ENCODE results near the gene SEMA6B.

SEMA6B gene

GRCh38 chr19:4557144-4557970, 2.1 kb downstream of the SEMA6B start:
- H3K27ac ChIP-seq (ENCODE audit: insufficient read depth, low read length, poor library complexity, severe bottlenecking), result no peak overlapping the region
- H3K27me3 ChIP-seq (replicated peaks; ENCODE audit: control insufficient read depth, insufficient read depth, low read length, poor library complexity, severe bottlenecking), result no peaks in the 10 kb centered on the region
- H3K4me1 ChIP-seq (ENCODE audit: control insufficient read depth, insufficient read depth, low read length, poor library complexity, severe bottlenecking), result peaks cover 3% of the 10 kb centered on the region
- no peak for DNase-seq
- H3K4me3 ChIP-seq (ENCODE audit: insufficient read depth, low read depth, low read length, poor library complexity, severe bottlenecking), result no peak overlapping the region
- no peaks in the 10 kb centered on the region for H3K9me3 ChIP-seq (ENCODE audit: control insufficient read depth, low read length)
- no peaks in the 10 kb centered on the region for H3K36me3 ChIP-seq (ENCODE audit: control insufficient read depth, insufficient read depth, low read length)

DNA sequence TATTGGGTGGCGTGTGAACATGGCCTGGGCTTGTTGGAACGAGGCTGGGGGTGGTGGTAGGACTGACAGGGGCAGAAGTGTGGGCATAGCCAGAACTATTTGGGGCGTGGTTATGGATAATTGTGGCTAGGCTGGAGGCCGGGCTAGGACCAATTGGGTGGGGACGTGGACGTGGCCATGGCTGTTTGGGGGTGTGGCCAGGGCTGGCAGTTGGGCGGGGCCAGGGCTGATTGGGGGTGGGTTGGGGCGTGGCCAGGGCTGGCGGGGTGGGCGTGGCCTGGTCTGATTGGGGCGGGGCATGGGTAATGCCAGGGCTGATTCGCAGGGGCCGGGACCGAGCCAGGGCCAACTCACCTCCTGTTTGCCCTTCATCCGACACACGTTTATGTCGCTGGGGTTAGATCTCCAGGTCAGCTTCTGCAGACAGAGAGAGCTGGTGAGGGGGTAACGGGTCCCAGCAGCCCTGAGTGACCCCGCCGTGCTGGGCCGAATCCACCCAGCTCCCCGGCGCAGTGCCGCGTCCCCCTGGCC, 2.8 kb downstream of the SEMA6B start:
- no peak overlapping the region for H3K4me3 ChIP-seq (ENCODE audit: insufficient read depth, low read depth, low read length, poor library complexity, severe bottlenecking)
- peaks cover 3% of the 10 kb centered on the region for H3K4me1 ChIP-seq (ENCODE audit: control insufficient read depth, insufficient read depth, low read length, poor library complexity, severe bottlenecking)
- no peaks in the 10 kb centered on the region for H3K36me3 ChIP-seq (ENCODE audit: control insufficient read depth, insufficient read depth, low read length)
- no peaks in the 10 kb centered on the region for H3K27me3 ChIP-seq (replicated peaks; ENCODE audit: control insufficient read depth, insufficient read depth, low read length, poor library complexity, severe bottlenecking)
- no peak overlapping the region for H3K27ac ChIP-seq (ENCODE audit: insufficient read depth, low read length, poor library complexity, severe bottlenecking)
- no peaks in the 10 kb centered on the region for H3K9me3 ChIP-seq (ENCODE audit: control insufficient read depth, low read length)
- no peak for DNase-seq

GRCh38 chr19:4555657-4556561, 3.6 kb downstream of the SEMA6B start:
- DNase-seq, result no peak
- Histone ChIP-seq H3K36me3 (ENCODE audit: control insufficient read depth, insufficient read depth, low read length) (no peaks in the 10 kb centered on the region), H3K9me3 (ENCODE audit: control insufficient read depth, low read length) (no peaks in the 10 kb centered on the region), H3K4me1 (ENCODE audit: control insufficient read depth, insufficient read depth, low read length, poor library complexity, severe bottlenecking) (peaks cover 3% of the 10 kb centered on the region), H3K27me3 (replicated peaks; ENCODE audit: control insufficient read depth, insufficient read depth, low read length, poor library complexity, severe bottlenecking) (no peaks in the 10 kb centered on the region), H3K4me3 (ENCODE audit: insufficient read depth, low read depth, low read length, poor library complexity, severe bottlenecking) (no peak overlapping the region), H3K27ac (ENCODE audit: insufficient read depth, low read length, poor library complexity, severe bottlenecking) (no peak overlapping the region)

DNA sequence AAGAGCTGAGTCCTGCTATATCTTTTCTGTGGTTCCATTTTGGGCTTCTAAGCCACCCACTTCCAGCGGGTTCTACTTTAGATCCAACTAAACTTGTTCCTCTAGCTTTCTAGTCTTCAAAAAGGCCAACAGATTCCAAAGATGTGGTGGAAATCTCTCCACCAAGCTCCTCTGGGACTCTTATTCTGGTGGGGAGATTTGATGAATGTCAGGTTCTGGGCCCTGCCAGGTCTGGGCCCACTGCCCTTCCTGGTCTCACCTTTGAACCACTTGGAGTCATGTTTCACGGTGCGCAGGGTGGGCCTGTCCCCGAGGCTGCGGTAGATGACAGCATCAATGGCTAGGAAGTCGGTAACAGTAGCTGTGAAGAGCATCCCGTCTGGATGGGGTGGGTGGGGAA, 4.8 kb downstream of the SEMA6B start:
- peaks cover 3% of the 10 kb centered on the region for H3K4me1 ChIP-seq (ENCODE audit: control insufficient read depth, insufficient read depth, low read length, poor library complexity, severe bottlenecking)
- no peaks in the 10 kb centered on the region for H3K36me3 ChIP-seq (ENCODE audit: control insufficient read depth, insufficient read depth, low read length)
- no peak overlapping the region for H3K4me3 ChIP-seq (ENCODE audit: insufficient read depth, low read depth, low read length, poor library complexity, severe bottlenecking)
- H3K27me3 ChIP-seq (replicated peaks; ENCODE audit: control insufficient read depth, insufficient read depth, low read length, poor library complexity, severe bottlenecking), result no peaks in the 10 kb centered on the region
- no peak overlapping the region for H3K27ac ChIP-seq (ENCODE audit: insufficient read depth, low read length, poor library complexity, severe bottlenecking)
- DNase-seq, result no peak
- no peaks in the 10 kb centered on the region for H3K9me3 ChIP-seq (ENCODE audit: control insufficient read depth, low read length)

DNA sequence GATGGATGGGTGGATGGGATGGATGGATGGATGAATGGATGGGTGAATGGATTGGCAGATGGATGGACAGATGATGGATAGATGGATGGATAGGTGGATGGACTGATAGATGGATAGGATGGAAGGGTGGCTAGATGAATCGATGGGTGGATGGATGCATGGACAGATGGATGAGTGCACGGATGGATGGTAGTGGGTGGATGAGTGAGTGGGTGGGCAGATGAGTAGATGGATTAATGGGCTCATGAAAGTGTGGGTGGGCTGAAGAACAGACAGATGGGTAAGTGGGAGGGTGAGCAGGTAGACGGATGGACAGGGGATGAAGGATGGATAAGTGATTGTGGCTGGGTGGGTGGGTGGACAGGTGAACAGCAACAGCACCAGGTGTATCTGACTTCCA, 5.7 kb downstream of the SEMA6B start:
- Histone ChIP-seq H3K27ac (ENCODE audit: insufficient read depth, low read length, poor library complexity, severe bottlenecking) (no peak overlapping the region), H3K4me1 (ENCODE audit: control insufficient read depth, insufficient read depth, low read length, poor library complexity, severe bottlenecking) (peaks cover 3% of the 10 kb centered on the region), H3K9me3 (ENCODE audit: control insufficient read depth, low read length) (no peaks in the 10 kb centered on the region), H3K4me3 (ENCODE audit: insufficient read depth, low read depth, low read length, poor library complexity, severe bottlenecking) (no peak overlapping the region), H3K36me3 (ENCODE audit: control insufficient read depth, insufficient read depth, low read length) (no peaks in the 10 kb centered on the region), H3K27me3 (replicated peaks; ENCODE audit: control insufficient read depth, insufficient read depth, low read length, poor library complexity, severe bottlenecking) (no peaks in the 10 kb centered on the region)
- no peak for DNase-seq

DNA sequence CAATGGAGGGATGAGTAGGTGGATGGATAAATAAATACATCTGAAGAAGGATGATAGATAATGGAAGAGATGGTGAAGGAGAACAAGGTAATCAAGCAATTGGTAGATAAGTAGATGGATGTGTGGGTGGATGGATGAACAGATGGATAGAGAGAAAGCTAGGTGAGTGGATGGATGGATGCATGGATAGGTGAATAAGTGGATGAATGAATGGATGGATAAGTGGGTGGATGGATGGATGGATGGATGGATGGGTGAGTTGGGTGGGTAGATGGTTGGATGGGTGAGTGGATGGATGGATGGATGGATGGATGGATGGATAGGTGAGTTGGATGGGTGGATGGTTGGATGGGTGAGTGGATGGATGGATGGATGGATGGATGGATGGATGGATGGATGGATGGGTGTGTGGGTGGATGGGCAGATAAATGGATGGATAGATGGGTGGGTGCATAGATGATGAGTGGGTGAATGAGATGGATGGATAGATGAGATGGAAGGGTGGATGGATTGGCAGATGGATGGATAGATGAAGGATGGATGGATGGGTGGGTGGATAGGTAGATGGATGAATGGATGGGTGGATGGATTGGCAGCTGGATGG, 6.3 kb downstream of the SEMA6B start:
- H3K4me3 ChIP-seq (ENCODE audit: insufficient read depth, low read depth, low read length, poor library complexity, severe bottlenecking), result no peak overlapping the region
- no peak overlapping the region for H3K27ac ChIP-seq (ENCODE audit: insufficient read depth, low read length, poor library complexity, severe bottlenecking)
- H3K4me1 ChIP-seq (ENCODE audit: control insufficient read depth, insufficient read depth, low read length, poor library complexity, severe bottlenecking), result peaks cover 2% of the 10 kb centered on the region
- H3K9me3 ChIP-seq (ENCODE audit: control insufficient read depth, low read length), result no peaks in the 10 kb centered on the region
- H3K27me3 ChIP-seq (replicated peaks; ENCODE audit: control insufficient read depth, insufficient read depth, low read length, poor library complexity, severe bottlenecking), result no peaks in the 10 kb centered on the region
- no peaks in the 10 kb centered on the region for H3K36me3 ChIP-seq (ENCODE audit: control insufficient read depth, insufficient read depth, low read length)
- no peak for DNase-seq

DNA sequence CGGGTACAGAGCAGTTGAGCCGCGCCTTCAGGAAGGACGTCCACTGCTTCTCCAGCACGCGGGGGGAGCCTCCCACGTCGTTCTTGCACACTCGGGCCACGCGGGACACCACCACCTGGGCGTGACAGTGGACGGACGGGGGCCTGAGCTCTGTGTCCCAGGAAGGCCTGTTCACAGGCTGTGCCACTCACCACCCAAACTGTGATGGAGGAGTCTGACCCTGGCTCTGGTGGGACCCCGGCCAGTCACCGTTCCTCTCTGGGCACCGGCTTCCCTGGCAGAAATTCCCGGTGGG, 7.0 kb downstream of the SEMA6B start:
- Histone ChIP-seq H3K36me3 (ENCODE audit: control insufficient read depth, insufficient read depth, low read length) (no peaks in the 10 kb centered on the region), H3K4me1 (ENCODE audit: control insufficient read depth, insufficient read depth, low read length, poor library complexity, severe bottlenecking) (no peaks in the 10 kb centered on the region), H3K27me3 (replicated peaks; ENCODE audit: control insufficient read depth, insufficient read depth, low read length, poor library complexity, severe bottlenecking) (no peaks in the 10 kb centered on the region), H3K9me3 (ENCODE audit: control insufficient read depth, low read length) (no peaks in the 10 kb centered on the region), H3K27ac (ENCODE audit: insufficient read depth, low read length, poor library complexity, severe bottlenecking) (no peak overlapping the region), H3K4me3 (ENCODE audit: insufficient read depth, low read depth, low read length, poor library complexity, severe bottlenecking) (no peak overlapping the region)
- DNase-seq, result no peak

GRCh38 chr19:4550479-4551050, 8.9 kb downstream of the SEMA6B start:
- no peaks in the 10 kb centered on the region for H3K36me3 ChIP-seq (ENCODE audit: control insufficient read depth, insufficient read depth, low read length)

DNA sequence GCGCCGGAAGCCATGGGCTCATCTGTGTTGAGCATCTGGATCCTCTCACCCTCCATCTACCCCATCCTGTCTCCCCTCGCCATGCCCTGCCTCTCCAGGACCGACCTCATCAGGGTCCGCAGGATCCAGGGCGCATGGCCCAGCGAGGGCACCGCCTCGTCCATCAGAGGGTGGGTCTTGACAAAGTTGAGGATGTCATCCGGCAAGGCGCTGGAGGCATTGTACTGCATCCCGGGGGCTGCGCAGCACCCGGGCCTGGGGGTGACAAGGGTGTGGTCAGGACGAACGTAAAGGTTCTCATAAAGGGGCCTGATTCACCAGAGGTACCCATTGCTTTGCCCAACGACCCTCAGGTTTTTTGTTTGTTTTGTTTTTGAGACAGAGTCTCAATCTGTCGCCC, 9.5 kb downstream of the SEMA6B start:
- no peaks in the 10 kb centered on the region for H3K9me3 ChIP-seq (ENCODE audit: control insufficient read depth, low read length)
- no peaks in the 10 kb centered on the region for H3K4me1 ChIP-seq (ENCODE audit: control insufficient read depth, insufficient read depth, low read length, poor library complexity, severe bottlenecking)
- H3K36me3 ChIP-seq (ENCODE audit: control insufficient read depth, insufficient read depth, low read length), result no peaks in the 10 kb centered on the region
- no peak overlapping the region for H3K27ac ChIP-seq (ENCODE audit: insufficient read depth, low read length, poor library complexity, severe bottlenecking)
- no peaks in the 10 kb centered on the region for H3K27me3 ChIP-seq (replicated peaks; ENCODE audit: control insufficient read depth, insufficient read depth, low read length, poor library complexity, severe bottlenecking)
- no peak for DNase-seq
- no peak overlapping the region for H3K4me3 ChIP-seq (ENCODE audit: insufficient read depth, low read depth, low read length, poor library complexity, severe bottlenecking)

More at GRCh38 chr19:4550479-4551050, 8.9 kb downstream of the SEMA6B start:
- no peaks in the 10 kb centered on the region for H3K27me3 ChIP-seq (replicated peaks; ENCODE audit: control insufficient read depth, insufficient read depth, low read length, poor library complexity, severe bottlenecking)
- no peak overlapping the region for H3K4me3 ChIP-seq (ENCODE audit: insufficient read depth, low read depth, low read length, poor library complexity, severe bottlenecking)
- H3K4me1 ChIP-seq (ENCODE audit: control insufficient read depth, insufficient read depth, low read length, poor library complexity, severe bottlenecking), result no peaks in the 10 kb centered on the region
- H3K9me3 ChIP-seq (ENCODE audit: control insufficient read depth, low read length), result no peaks in the 10 kb centered on the region
- DNase-seq, result no peak
- no peak overlapping the region for H3K27ac ChIP-seq (ENCODE audit: insufficient read depth, low read length, poor library complexity, severe bottlenecking)

Data from effector memory CD4-positive, alpha-beta T cell (primary cell).